Uterus (tissue), 2 donors: Measurements from ENCODE around the gene MAML2.

Source experiments
- CTCF ChIP-seq, 4 experiments: fragments of 200-600 bp in 2 of 4; fragments of 450-650 bp in 2 of 4; sonication (generic) in 2 of 4; IDR thresholded peaks; one replicate each; pipeline ENCODE4 v1.5.1; 2016 to 2019; ENCODE audit warnings: antibody characterized with exemption in 4 of 4, mild to moderate bottlenecking in 2 of 4, moderate library complexity in 1 of 4
- POLR2A ChIP-seq, 2 donors: fragments of 450-650 bp; IDR thresholded peaks; one replicate each; pipeline ENCODE4 v1.6.1; 2016; ENCODE audit warnings: antibody characterized with exemption in 2 of 2, mild to moderate bottlenecking in 1 of 2, moderate library complexity in 1 of 2

- TF ChIP-seq CTCF (IDR thresholded peaks at IDR 0.05) (no peak), POLR2A (IDR thresholded peaks at IDR 0.05) (no peak)
These were observed 181.5 kb downstream of the MAML2 start for GRCh38 chr11:96161307-96162089.
